Parathyroid adenoma (tissue), 2 donors: Measurements from ENCODE around the gene PXN.

Source experiments
- H2AFZ ChIP-seq: fragments of 300-600 bp; sonication (generic); one replicate; pipeline ENCODE4 v1.7.0; 2017; ENCODE audit warnings: antibody characterized with exemption, mild to moderate bottlenecking
- H3K27ac ChIP-seq: fragments of 300-600 bp; sonication (generic); one replicate; pipeline ENCODE4 v1.7.0; 2017
- H3K27me3 ChIP-seq: fragments of 300-600 bp; sonication (generic); one replicate; pipeline ENCODE4 v1.7.0; 2017; ENCODE audit warnings: low read length; ENCODE audit not compliant: control insufficient read depth, insufficient read depth
- H3K36me3 ChIP-seq: fragments of 300-600 bp; sonication (generic); one replicate; pipeline ENCODE4 v1.7.0; 2017; ENCODE audit warnings: low read length; ENCODE audit not compliant: control insufficient read depth, insufficient read depth
- H3K4me1 ChIP-seq: fragments of 300-600 bp; sonication (generic); one replicate; pipeline ENCODE4 v1.7.0; 2017; ENCODE audit warnings: control low read depth
- H3K4me2 ChIP-seq: fragments of 300-600 bp; sonication (generic); one replicate; pipeline ENCODE4 v1.7.0; 2017; ENCODE audit warnings: low read length
- H3K4me3 ChIP-seq: fragments of 300-600 bp; sonication (generic); one replicate; pipeline ENCODE4 v1.7.0; 2017; ENCODE audit warnings: low read depth, low read length
- H3K79me2 ChIP-seq: fragments of 300-600 bp; sonication (generic); one replicate; pipeline ENCODE4 v1.7.0; 2017; ENCODE audit warnings: control low read depth
- H3K9ac ChIP-seq: fragments of 300-600 bp; sonication (generic); one replicate; pipeline ENCODE4 v1.7.0; 2017; ENCODE audit warnings: mild to moderate bottlenecking
- H3K9me3 ChIP-seq: fragments of 300-600 bp; sonication (generic); one replicate; pipeline ENCODE4 v1.7.0; 2017; ENCODE audit warnings: low read length; ENCODE audit not compliant: control insufficient read depth
- TF ChIP-seq, protein P1 (sequence below): fragments of 300-600 bp; sonication (generic); IDR thresholded peaks from one replicate; pipeline ENCODE4 v1.7.0; 2017; ENCODE audit warnings: antibody characterized with exemption, mild to moderate bottlenecking
- donor health status: primary hyperparathyroidism.

Gene PXN

DNA sequence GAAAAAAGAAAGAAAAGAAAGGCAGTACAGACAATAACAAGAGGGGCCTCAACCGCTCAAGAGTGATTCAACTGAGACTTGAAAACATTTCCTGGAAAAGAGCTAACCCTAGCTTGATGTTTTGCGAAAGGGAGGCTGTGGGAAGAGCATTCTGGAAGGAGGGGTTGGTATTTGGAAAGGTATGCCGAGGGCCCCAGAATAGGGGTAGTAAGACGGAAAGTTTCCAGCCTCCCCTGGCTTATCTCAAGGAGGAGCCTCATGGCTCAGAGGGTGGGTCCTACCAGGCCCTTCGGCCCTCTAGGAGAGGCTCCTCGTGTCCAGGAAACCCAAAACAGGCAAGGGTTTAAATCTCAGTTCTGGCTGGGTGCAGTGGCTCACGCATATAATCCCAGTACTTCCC, 17.8 kb upstream of the PXN start:
- TF ChIP-seq, protein P1, sequence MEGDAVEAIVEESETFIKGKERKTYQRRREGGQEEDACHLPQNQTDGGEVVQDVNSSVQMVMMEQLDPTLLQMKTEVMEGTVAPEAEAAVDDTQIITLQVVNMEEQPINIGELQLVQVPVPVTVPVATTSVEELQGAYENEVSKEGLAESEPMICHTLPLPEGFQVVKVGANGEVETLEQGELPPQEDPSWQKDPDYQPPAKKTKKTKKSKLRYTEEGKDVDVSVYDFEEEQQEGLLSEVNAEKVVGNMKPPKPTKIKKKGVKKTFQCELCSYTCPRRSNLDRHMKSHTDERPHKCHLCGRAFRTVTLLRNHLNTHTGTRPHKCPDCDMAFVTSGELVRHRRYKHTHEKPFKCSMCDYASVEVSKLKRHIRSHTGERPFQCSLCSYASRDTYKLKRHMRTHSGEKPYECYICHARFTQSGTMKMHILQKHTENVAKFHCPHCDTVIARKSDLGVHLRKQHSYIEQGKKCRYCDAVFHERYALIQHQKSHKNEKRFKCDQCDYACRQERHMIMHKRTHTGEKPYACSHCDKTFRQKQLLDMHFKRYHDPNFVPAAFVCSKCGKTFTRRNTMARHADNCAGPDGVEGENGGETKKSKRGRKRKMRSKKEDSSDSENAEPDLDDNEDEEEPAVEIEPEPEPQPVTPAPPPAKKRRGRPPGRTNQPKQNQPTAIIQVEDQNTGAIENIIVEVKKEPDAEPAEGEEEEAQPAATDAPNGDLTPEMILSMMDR = no peak
- H2AFZ ChIP-seq = no peak overlapping the region
- H3K4me1 ChIP-seq = no peaks in the 10 kb centered on the region
- H3K79me2 ChIP-seq = no peaks in the 10 kb centered on the region
- H3K4me3 ChIP-seq = no peak overlapping the region
- no peaks in the 10 kb centered on the region for H3K9me3 ChIP-seq
- no peak overlapping the region for H3K9ac ChIP-seq
- no peaks in the 10 kb centered on the region for H3K36me3 ChIP-seq
- no peak overlapping the region for H3K27ac ChIP-seq
- H3K27me3 ChIP-seq = no peaks in the 10 kb centered on the region
- H3K4me2 ChIP-seq = no peak overlapping the region

DNA sequence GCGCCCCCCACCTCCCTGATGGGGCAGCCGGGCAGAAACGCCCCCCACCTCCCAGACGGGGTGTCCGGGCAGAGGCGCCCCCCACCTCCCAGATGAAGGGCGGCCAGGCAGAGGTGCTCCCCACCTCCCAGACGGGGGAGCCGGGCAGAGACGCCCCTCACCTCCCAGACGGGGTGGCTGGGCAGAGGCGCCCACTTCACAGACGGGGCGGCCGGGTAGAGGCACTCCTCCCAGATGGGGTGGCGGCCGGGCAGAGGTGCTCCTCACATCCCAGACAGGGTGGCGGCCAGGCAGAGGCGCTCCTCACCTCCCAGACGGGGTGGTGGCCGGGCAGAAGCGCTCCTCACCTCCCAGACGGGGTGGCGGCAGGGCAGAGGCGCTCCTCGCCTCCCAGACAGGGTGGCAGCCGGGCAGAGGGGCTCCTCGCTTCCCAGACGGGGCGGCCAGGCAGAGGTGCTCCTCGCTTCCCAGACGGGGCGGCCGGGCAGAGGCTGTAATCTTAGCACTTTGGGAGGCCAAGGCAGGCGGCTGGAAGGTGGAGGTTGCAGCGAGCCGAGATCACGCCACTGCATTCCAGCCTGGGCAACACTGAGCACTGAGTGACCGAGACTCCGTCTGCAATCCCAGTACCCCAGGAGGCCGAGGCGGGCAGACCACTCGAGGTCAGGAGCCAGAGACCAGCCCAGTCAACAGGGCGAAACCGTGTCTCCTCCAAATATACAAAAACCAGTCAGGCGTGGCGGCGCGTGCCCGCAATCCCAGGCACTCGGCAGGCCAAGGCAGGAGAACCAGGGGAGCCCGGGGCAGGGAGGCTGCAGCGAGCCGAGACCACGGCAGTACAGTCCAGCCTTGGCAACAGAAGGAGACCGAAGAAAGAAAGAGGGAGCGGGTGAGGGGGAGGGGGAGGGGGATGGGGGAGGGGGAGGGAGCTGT, 12.9 kb upstream of the PXN start:
- Histone ChIP-seq H3K4me1 (no peaks in the 10 kb centered on the region), H3K9me3 (no peaks in the 10 kb centered on the region), H3K4me3 (no peak overlapping the region), H3K27me3 (no peaks in the 10 kb centered on the region), H2AFZ (no peak overlapping the region), H3K27ac (no peak overlapping the region), H3K79me2 (no peaks in the 10 kb centered on the region), H3K4me2 (no peak overlapping the region), H3K9ac (no peak overlapping the region), H3K36me3 (no peaks in the 10 kb centered on the region)
- TF ChIP-seq, protein P1 = no peak

- no peak overlapping the region for H3K9ac ChIP-seq
- H2AFZ ChIP-seq = no peak overlapping the region
- H3K36me3 ChIP-seq = no peaks in the 10 kb centered on the region
- no peaks in the 10 kb centered on the region for H3K79me2 ChIP-seq
- H3K4me1 ChIP-seq = no peaks in the 10 kb centered on the region
- no peak overlapping the region for H3K27ac ChIP-seq
- H3K27me3 ChIP-seq = no peaks in the 10 kb centered on the region
- H3K4me2 ChIP-seq = no peak overlapping the region
- no peak overlapping the region for H3K4me3 ChIP-seq
- H3K9me3 ChIP-seq = no peaks in the 10 kb centered on the region
- TF ChIP-seq, protein P1 = no peak
Observed at GRCh38 chr12:120276734-120277133, 11.2 kb upstream of the PXN start.

DNA sequence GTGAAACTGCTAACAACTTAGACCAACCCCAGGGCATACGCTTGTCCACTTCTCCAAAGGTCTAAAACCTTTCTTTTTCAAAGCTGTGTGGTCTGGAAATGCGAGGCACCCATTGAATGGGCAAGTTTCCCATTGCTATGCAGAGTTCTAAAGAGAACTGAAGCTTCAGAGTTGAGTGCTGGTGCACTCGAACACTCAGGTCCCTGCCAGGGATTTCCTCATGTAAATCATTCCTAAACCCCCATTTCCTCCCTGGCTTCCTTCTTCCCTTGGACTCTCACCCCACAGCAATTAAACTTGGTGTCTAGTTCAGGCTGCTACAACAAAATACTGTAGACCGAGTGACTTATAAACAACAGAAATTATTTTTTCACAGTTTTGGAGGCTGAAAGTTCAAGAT, 2.2 kb upstream of the PXN start:
- no peaks in the 10 kb centered on the region for H3K36me3 ChIP-seq
- peak overlapping the region; percentile 12 for H2AFZ ChIP-seq
- H3K4me2 ChIP-seq = no peak overlapping the region
- no peaks in the 10 kb centered on the region for H3K27me3 ChIP-seq
- TF ChIP-seq, protein P1 = no peak
- peaks cover 24% of the 10 kb centered on the region for H3K4me1 ChIP-seq
- H3K9me3 ChIP-seq = no peaks in the 10 kb centered on the region
- H3K4me3 ChIP-seq = no peak overlapping the region
- H3K27ac ChIP-seq = no peak overlapping the region
- H3K79me2 ChIP-seq = peaks cover 26% of the 10 kb centered on the region
- no peak overlapping the region for H3K9ac ChIP-seq
